Measurements from ENCODE around the gene TBL1XR1. TPM values are rescaled to one million over a fixed set of nuclear protein-coding genes. Genes with fewer than 3 reads are reported as not detected.
A peak's percentile ranks its signal among the peaks of the same experiment; 100 is the strongest.

Gene TBL1XR1
- total and polyA plus RNA-seq, 2 experiments from 2014 or later = 30.2 to 165 TPM

DNA sequence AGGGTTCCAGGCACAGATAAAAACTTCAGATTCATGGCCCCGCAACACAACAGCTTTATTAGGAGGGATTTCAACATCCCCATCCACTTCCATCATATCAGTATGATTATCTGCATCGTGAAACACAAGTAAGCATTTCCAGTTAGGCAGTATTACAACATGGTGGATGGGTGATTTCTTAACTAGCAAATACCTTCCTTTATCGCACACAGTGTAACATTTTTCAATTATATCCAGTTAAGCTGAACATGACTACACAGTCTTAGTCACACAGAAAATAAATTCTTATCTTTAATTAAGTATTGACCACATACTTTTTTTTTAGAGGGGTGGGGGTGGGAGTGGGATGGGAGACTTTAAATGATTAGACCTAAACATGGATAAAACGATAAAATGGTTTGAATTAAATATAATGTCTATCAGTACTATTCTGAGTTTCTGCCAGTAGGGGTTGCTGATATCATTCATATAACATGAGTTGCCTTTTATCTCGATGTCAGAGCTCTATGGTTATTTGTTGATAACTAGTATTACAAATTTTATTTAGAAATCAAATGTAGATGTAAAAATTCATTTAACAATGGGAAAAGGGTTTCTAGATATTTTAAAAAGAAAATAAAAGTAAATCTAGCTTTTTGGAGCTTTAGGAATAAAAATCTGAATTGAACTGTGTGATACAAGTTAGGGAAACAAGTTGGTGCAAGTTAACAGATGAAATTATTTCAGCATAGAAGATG is 146.6 kb downstream of the TBL1XR1 start:
- no peak overlapping the region for H2AFZ ChIP-seq
- H3K79me2 ChIP-seq = peaks cover 56% of the 10 kb centered on the region
- H3K27me3 ChIP-seq = no peaks in the 10 kb centered on the region
- H3K9me3 ChIP-seq (ENCODE audit: low read depth) = no peaks in the 10 kb centered on the region
- no peaks in the 10 kb centered on the region for H4K20me1 ChIP-seq (ENCODE audit: insufficient read depth, poor library complexity, severe bottlenecking)
- H3K27ac ChIP-seq = no peak overlapping the region
- TF ChIP-seq, protein P1, sequence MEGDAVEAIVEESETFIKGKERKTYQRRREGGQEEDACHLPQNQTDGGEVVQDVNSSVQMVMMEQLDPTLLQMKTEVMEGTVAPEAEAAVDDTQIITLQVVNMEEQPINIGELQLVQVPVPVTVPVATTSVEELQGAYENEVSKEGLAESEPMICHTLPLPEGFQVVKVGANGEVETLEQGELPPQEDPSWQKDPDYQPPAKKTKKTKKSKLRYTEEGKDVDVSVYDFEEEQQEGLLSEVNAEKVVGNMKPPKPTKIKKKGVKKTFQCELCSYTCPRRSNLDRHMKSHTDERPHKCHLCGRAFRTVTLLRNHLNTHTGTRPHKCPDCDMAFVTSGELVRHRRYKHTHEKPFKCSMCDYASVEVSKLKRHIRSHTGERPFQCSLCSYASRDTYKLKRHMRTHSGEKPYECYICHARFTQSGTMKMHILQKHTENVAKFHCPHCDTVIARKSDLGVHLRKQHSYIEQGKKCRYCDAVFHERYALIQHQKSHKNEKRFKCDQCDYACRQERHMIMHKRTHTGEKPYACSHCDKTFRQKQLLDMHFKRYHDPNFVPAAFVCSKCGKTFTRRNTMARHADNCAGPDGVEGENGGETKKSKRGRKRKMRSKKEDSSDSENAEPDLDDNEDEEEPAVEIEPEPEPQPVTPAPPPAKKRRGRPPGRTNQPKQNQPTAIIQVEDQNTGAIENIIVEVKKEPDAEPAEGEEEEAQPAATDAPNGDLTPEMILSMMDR (IDR thresholded peaks at IDR 0.05; ENCODE audit: poor library complexity) = peak; percentile 67
- no peak for TF ChIP-seq EZH2 (IDR thresholded peaks at IDR 0.05; ENCODE audit: borderline replicate concordance)
- H3K36me3 ChIP-seq (replicated peaks; ENCODE audit: insufficient read depth, low read depth) = no peaks in the 10 kb centered on the region
- H3K4me3 ChIP-seq = no peak overlapping the region
- peak; percentile 49 for DNase-seq (ENCODE audit: low spot score)
- no peaks in the 10 kb centered on the region for H3K9me2 ChIP-seq (replicated peaks; ENCODE audit: insufficient read depth)
- H3K4me1 ChIP-seq (ENCODE audit: insufficient read depth) = peaks cover 3% of the 10 kb centered on the region
- no peak overlapping the region for H3K4me2 ChIP-seq
- WGBS (ENCODE audit: low lambda C conversion rate, missing lambda C conversion rate) = 58% methylated on average over 5 of the region's 5 CpGs

GRCh38 chr3:177045767-177046166 is 151.5 kb downstream of the TBL1XR1 start:
- H3K27ac ChIP-seq = no peak overlapping the region
- no peak overlapping the region for H3K4me2 ChIP-seq
- H3K4me3 ChIP-seq = no peak overlapping the region
- H3K9me2 ChIP-seq (replicated peaks; ENCODE audit: insufficient read depth) = no peaks in the 10 kb centered on the region
- H3K9me3 ChIP-seq (ENCODE audit: low read depth) = no peaks in the 10 kb centered on the region
- H4K20me1 ChIP-seq (ENCODE audit: insufficient read depth, poor library complexity, severe bottlenecking) = no peaks in the 10 kb centered on the region
- peaks cover 9% of the 10 kb centered on the region for H3K36me3 ChIP-seq (replicated peaks; ENCODE audit: insufficient read depth, low read depth)
- H2AFZ ChIP-seq = no peak overlapping the region
- 92% methylated on average over 2 of the region's 2 CpGs for WGBS (ENCODE audit: low lambda C conversion rate, missing lambda C conversion rate)
- H3K79me2 ChIP-seq = peaks cover 32% of the 10 kb centered on the region
- no peak for DNase-seq (ENCODE audit: low spot score)
- no peaks in the 10 kb centered on the region for H3K4me1 ChIP-seq (ENCODE audit: insufficient read depth)
- no peak for TF ChIP-seq EZH2 (IDR thresholded peaks at IDR 0.05; ENCODE audit: borderline replicate concordance)
- TF ChIP-seq EZH2phosphoT487 (IDR thresholded peaks at IDR 0.05; ENCODE audit: low read depth, severe bottlenecking, unreplicated experiment) = no peak
- TF ChIP-seq, protein P1 (IDR thresholded peaks at IDR 0.05; ENCODE audit: poor library complexity) = no peak
- no peaks in the 10 kb centered on the region for H3K27me3 ChIP-seq

DNA sequence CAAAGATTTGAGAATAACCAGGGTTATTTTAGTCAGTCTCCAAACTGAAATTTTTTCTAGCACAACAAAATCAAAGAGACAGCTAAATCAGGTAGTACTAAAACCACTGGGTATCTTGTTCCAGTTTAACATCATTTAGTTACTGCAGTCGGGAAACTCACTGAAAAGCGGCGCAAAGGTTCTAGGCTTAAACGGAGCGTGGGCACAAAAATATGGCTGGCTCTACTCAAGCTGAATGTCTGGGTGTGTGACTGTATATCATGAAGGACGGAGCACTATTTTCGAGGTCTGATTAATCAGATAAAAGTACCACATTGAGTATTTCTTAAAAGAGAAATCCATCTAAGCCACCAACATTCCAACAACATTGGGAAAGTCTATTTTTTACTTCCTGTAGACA is 152.1 kb downstream of the TBL1XR1 start:
- H3K27ac ChIP-seq = no peak overlapping the region
- H3K4me2 ChIP-seq = no peak overlapping the region
- H3K9me3 ChIP-seq (ENCODE audit: low read depth) = no peaks in the 10 kb centered on the region
- WGBS (ENCODE audit: low lambda C conversion rate, missing lambda C conversion rate) = 97% methylated on average over 7 of the region's 7 CpGs
- no peak for DNase-seq (ENCODE audit: low spot score)
- H3K36me3 ChIP-seq (replicated peaks; ENCODE audit: insufficient read depth, low read depth) = peaks cover 9% of the 10 kb centered on the region
- no peaks in the 10 kb centered on the region for H4K20me1 ChIP-seq (ENCODE audit: insufficient read depth, poor library complexity, severe bottlenecking)
- TF ChIP-seq, protein P1 (IDR thresholded peaks at IDR 0.05; ENCODE audit: poor library complexity) = no peak
- TF ChIP-seq EZH2 (IDR thresholded peaks at IDR 0.05; ENCODE audit: borderline replicate concordance) (no peak), EZH2phosphoT487 (IDR thresholded peaks at IDR 0.05; ENCODE audit: low read depth, severe bottlenecking, unreplicated experiment) (no peak)
- H3K27me3 ChIP-seq = no peaks in the 10 kb centered on the region
- H3K9me2 ChIP-seq (replicated peaks; ENCODE audit: insufficient read depth) = no peaks in the 10 kb centered on the region
- H3K4me1 ChIP-seq (ENCODE audit: insufficient read depth) = no peaks in the 10 kb centered on the region
- peaks cover 34% of the 10 kb centered on the region for H3K79me2 ChIP-seq
- H2AFZ ChIP-seq = no peak overlapping the region
- H3K4me3 ChIP-seq = no peak overlapping the region
